GM21526 (cell line): ENCODE results near the gene TSHZ1.

ENCODE experiments used
- ATAC-seq: cut with Tn5 transposase; IDR thresholded peaks from one replicate; pipeline ENCODE4 v1.9.1; 2021; ENCODE audit warnings: moderate library complexity; ENCODE audit not compliant: unreplicated experiment, low FRiP score

TSHZ1 gene

DNA sequence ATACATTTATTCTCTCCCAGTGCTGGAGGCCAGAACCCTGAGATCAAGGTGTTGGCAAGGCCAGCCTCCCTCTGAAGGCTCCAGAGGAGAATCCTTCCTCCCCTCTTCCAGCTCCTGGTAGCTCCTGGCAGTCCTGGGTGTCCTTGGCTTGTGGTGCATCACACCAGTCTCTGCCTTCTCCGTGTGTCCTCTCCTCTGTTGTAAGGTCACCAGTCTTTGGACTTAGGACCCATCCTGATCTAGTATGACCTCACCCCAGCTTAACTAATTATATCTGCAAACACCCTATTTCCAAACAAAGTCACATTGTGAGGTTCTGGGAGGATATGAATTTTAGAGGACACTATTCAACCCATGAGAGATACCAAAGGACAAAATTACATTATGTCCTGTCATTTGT lies 31.1 kb downstream of the TSHZ1 start:
- ATAC-seq, result no peak

GRCh38 chr18:75244351-75245313 lies 34.0 kb downstream of the TSHZ1 start:
- ATAC-seq, result no peak

DNA sequence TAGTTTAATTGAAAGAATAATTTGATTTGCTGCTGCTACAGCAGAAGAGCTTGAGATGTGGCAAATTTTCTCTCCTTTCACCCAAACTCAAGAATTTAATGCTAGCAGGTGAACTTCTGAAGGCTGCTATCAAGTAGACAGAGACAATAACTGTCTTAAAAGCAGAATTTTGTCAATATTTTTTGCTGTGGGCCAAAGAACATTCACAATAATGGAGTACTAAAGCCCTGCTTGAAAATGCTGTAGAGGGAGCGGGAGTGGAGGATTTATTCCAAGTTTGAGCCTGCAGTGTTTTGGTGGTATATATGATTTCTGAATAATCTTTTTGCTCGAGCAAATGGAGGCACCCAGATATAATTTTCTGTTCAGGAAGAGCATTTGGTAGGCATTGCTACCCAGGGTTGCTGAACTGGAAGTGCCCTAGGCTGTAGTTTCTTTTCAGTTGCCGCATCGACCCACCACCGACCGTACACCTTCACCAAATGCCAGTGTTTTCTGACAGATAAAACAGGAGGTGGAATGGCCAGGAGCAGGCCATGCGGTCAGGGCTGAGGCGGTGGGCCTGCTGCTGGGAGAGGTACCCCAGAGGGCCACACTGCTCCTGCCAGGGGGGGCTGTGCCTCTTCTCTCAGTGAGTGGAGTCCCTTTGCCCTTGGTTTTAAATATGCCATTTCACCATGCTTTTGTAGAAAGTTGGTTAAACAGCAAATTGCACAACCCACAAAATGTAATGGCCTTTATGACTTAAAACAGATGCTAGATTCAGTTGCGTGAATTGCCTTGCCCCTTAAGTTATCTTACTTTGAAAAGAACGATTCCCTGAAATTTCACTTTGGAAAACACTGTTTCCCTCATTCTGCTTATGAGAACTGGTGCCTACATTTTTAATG lies 36.4 kb downstream of the TSHZ1 start:
- ATAC-seq, result no peak

GRCh38 chr18:75247611-75248421 lies 37.2 kb downstream of the TSHZ1 start:
- ATAC-seq, result peak; percentile 46

DNA sequence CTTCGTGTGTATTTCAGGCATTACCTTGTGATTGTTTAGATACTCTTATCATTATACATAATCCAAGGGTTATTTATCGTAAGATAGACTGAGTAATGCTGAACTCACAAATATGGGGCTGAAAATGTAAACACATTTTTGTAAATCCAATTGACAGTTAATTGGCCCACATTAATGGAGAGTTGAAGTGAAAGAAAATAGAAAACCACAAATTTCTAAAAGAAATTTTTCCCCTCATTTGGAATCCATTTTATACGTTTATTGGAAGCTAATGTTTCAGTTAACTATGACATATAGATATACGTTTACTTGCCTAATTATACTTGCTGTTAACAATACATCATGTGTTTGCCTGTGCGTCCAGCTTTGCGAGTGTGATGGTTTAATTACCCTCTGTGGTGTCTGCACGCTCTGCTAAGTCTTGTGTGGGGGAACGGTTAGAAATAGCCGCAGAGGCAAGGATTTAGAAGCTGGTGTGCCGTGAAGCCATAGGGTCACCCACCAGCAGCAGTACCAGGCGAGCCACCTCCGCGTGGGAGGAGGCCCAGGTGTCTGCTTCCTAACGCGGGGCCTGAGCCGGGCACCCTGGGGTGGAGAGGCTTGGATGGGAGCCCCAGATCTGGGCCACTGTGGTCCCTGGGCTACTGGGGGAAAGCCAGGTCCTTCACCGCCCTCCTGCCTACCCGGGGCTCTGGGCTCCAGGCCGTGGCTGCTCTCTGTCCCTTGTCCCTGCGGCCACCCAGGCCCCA lies 38.0 kb downstream of the TSHZ1 start:
- no peak for ATAC-seq

DNA sequence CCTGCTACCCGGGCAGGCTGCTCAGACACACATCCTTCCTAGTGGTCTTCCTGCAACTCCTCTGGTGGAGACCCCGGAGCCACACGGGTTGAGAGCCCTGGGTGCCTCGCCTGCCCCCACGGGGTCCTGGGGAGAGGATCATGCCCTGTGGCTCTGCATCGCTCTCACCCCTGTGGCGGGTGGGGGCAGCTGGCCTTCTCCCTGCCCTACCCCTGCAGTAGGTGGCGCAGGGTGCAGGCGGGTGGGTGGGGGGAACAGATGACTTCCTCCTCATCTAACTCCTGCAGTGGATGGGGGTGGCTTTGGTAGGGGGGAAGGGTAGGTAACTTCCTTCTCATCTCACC lies 38.5 kb downstream of the TSHZ1 start:
- ATAC-seq, result no peak

GRCh38 chr18:75249672-75250470 lies 39.3 kb downstream of the TSHZ1 start:
- no peak for ATAC-seq

DNA sequence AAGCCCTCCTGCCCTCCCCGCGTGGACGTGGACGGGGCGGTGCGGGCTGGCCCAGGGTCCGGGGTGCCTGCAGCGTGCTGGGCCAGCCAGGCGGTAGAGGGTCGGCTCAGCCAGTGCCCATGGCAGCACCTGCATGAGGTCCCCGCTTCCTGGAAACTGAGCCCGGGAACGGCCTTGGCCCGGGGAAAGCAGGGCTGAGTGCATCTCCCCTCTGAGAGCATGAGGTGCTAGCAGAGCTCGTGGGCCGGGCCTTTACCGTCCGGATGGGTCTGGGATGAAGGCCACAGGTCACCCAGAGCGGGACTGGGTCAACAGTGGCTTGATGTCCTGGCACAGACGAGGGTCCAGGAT lies 39.8 kb downstream of the TSHZ1 start:
- no peak for ATAC-seq

DNA sequence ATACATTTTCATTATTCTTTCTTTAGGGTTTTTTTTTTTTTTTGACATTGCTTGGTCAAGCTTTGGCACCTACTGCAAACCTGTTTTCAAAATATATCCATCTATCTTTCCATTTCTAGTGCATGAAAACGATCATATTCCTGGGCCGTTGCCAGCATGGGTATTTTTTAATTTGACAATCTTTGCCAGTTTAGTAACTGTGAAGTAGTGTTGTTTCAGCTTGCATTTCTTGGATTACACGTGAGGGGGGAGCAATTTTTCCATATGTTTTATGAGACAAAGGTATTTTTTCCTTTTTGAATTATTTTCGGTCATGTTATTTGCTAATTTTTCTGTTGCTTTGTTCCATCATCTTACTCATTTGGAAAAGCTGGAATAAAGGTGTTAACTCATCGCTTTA lies 40.9 kb downstream of the TSHZ1 start:
- ATAC-seq, result no peak

- no peak for ATAC-seq
Observed at GRCh38 chr18:75252136-75252535, 41.5 kb downstream of the TSHZ1 start.

GRCh38 chr18:75253043-75253442 lies 42.4 kb downstream of the TSHZ1 start:
- ATAC-seq, result no peak

GRCh38 chr18:75253784-75254183 lies 43.2 kb downstream of the TSHZ1 start:
- no peak for ATAC-seq

DNA sequence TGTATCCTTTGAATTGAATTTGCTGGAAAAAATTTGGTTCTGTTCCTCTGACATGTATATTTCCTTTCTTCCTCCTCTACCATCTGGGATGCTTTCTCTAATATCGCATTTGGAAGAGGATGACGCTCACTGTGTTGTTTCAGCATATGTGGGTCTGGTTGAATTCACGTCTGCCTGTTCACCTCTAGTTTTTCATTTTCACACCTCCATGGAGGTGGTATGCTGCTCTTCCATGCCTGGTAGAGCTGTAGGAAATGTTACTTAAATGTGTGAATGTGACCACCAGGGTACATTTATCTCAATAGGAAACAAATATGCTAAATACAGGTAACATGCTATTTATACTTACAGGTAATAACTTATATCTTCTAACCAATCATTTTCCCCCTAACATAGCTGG lies 44.5 kb downstream of the TSHZ1 start:
- ATAC-seq, result no peak

DNA sequence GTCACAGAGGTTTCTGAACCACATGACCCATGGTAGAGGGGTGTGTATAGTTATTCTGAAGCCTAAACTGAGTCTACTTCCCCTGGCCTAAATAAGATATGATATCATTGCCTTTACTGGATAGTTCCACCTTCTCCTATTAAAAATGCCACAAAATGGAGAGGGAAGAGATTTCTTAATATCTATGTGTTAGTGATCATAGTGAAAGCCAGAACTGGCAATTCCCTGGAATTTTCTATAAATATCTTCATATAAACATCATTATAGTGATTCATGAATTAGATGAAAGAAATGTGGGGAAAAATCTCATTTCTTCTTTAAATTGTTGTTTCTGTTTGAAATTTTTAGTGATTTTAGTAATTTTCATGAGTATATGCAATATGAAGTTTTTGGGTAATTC lies 45.8 kb downstream of the TSHZ1 start:
- ATAC-seq, result no peak

- ATAC-seq, result no peak
Observed at GRCh38 chr18:75257605-75258004, 47.0 kb downstream of the TSHZ1 start.

DNA sequence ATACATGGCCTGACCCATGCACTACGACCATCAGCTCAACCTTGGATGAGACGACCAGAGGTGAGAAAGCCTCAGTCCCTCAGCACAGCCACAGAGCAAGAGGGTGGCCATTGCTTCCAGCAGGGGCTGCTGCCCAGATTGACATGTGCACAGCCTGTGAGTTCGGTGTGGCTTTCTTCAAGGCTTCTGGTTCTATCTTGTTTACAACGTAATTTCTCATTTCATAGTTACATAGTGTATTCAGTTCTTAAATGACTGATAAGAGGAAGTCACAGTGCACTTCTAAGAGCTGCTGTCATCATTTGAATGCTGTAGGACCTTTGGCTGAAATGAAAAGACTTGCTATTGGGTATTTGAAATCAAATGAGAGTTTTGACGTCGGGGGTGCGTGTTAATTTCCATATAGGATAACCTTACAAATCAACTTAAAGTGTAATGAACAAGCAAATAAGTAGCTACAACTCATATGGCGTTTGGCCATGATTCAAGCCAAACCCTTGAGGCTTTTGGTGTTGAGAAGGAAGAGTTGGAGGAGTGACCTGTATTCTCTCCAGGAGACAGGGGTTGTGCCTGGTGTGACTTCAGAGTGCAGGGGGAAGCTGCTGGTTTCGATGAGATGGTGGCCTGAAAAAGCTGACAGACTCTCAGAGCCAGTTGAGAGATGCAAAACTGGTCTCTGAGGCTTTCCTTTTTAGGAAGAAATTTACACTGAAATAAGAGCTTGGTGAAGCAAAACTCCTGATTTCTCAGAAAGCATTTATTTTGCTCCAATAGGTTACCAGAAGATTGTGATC lies 51.0 kb downstream of the TSHZ1 start:
- peak; percentile 90 for ATAC-seq

DNA sequence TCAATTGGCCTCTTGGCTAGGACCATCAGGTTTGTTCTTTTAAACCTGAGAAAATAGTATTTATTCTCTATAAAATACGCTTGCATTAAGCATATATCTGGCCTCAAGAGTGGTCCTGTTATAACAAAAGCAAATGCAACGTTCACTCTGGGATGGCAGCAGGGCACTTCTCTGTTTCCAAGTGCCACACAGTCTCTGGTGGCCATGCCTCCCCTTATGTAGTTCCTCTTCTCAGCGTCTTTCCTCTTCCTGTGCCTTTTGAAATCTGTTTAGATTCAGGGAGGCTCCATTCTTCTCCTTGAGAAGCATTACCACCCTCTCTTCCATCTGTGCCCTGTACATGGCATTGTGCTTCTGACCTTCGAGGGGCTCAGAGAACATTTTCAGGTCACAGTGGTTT lies 51.9 kb downstream of the TSHZ1 start:
- ATAC-seq, result no peak

- no peak for ATAC-seq
Observed at GRCh38 chr18:75264195-75264594, 53.6 kb downstream of the TSHZ1 start.
